A549 treated with GW870086 at 1 μM for 4 hours (cell line): ENCODE data around the gene WDFY4. TPM values are rescaled to one million over a fixed set of nuclear protein-coding genes. Genes with fewer than 3 reads are reported as not detected.

Source experiments
- total RNA-seq: library from RNA; stranded (reverse); fragments of 200-300 nt; extraction: Qiagen RNA extraction; gene quantifications from 5 replicates; pipeline ENCODE4 v1.2.3, GENCODE V29; 2022; ENCODE audit warnings: low read depth

The WDFY4 gene
- total RNA-seq = not detected in 5 replicates

DNA sequence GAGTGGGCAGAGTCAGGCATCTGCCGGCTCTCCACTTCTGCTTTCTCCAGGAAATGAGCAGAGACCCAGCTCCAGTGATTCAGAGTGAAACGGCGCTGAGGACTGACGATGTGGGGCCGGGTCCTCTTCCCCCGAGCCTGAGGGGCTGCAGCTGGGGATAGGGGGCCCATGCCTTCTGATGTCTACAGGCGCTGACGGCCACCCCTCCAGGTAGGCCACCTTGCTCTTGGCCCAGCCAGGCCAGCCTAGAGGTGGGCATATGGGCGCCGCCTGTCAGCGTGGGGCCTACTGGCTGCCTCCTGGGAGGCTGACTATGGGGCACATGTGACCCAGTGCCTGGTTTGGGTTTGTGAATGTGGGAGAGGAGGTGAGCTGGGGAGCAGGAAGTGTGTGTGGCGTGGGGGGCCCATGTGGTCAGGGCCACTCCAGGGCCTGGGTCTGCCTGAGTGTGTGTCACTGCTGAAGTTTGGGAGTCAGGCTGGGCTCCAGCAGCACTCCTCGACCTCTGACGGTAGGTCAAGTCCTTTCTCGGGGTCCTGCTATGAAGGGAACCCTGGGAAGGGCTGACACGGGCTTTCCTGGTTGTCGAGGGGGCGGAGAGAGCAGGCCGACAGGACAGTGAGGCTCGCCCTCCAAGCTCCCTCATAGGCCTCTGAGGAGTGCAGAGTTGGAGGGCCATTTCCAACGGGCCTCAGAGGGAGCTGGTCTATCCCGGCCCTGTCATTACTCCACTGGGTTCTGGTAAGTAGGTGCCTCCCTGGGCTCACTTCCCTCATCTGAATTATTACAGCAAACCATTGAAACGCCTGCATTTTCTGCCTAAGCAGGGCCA is at the start of gene WDFY4:
WDFY4 (plus strand) TSS at position 82 of the 832 bp plus-strand sequence. CDS start 24,860 bp downstream, outside the sequence.

GRCh38 chr10:48939790-48940325 is 255.2 kb downstream of the WDFY4 start, which contains the start of gene LRRC18:
TSS of gene LRRC18 (minus strand) at chr10:48939840. CDS start at chr10:48914155, 25,685 bp downstream.

Other genes starting within 250 kb of the WDFY4 start
- gene ARHGAP22, start 79.8 kb upstream of the WDFY4 start, total RNA-seq = 2.9 to 4.8 TPM (median 4.3 TPM) in 5 replicates